Naive thymus-derived CD8-positive, alpha-beta T cell (primary cell): ENCODE results near the gene CAST. TPM values are rescaled to one million over a fixed set of nuclear protein-coding genes. Genes with fewer than 3 reads are reported as not detected.

ENCODE experiments used
- ATAC-seq, 2 donors: fragments of 150-1000 bp; cut with Tn5 transposase in 1 of 2; sonication (Bioruptor Pico), chemical (Tn5 transposase) in 1 of 2; 1 replicate in 1 of 2; 2 replicates in 1 of 2; pipeline ENCODE4 v1.10.0; 2021; ENCODE audit warnings: mild to moderate bottlenecking in 2 of 2, moderate library complexity in 2 of 2
- POLR2A ChIA-PET: fragments of 350-600 bp; sonication (Branson Sonifier 250); formaldehyde crosslinking; loops from one replicate; lab custom pipeline; 2021; ENCODE audit warnings: antibody characterized with exemption; lab: Charles Lee
- DNase-seq, 10 donors: peaks; one replicate each; pipeline versions ENCODE4 v3.0.0 to v3.0.0-alpha.2; 2020 to 2022
- H3K27ac Mint-ChIP-seq, 10 donors: one replicate each; pipeline ENCODE4 v1.8.0; 2020 to 2022; ENCODE audit warnings: mild to moderate bottlenecking in 10 of 10, mixed read lengths in 10 of 10, moderate library complexity in 4 of 10, inconsistent platforms in 1 of 10
- H3K27me3 Mint-ChIP-seq, 5 donors: one replicate each; pipeline ENCODE4 v1.8.0; 2021 to 2022; ENCODE audit warnings: mixed read lengths in 5 of 5
- H3K36me3 Mint-ChIP-seq, 3 donors: one replicate each; pipeline ENCODE4 v1.8.0; 2020 to 2022; ENCODE audit warnings: mixed read lengths in 3 of 3, mild to moderate bottlenecking in 2 of 3, inconsistent platforms in 1 of 3
- H3K4me1 Mint-ChIP-seq, 4 donors: one replicate each; pipeline ENCODE4 v1.8.0; 2021 to 2022; ENCODE audit warnings: mixed read lengths in 4 of 4
- H3K4me3 Mint-ChIP-seq, 10 donors: one replicate each; pipeline ENCODE4 v1.8.0; 2020 to 2022; ENCODE audit warnings: mild to moderate bottlenecking in 10 of 10, mixed read lengths in 10 of 10, moderate library complexity in 6 of 10, inconsistent platforms in 1 of 10
- H3K9me3 Mint-ChIP-seq, 9 donors: one replicate each; pipeline ENCODE4 v1.8.0; 2020 to 2022; ENCODE audit warnings: mixed read lengths in 9 of 9, mild to moderate bottlenecking in 3 of 9, inconsistent platforms in 1 of 9, moderate library complexity in 1 of 9
- polyA plus RNA-seq, 3 donors: library from polyadenylated mRNA; unstranded; fragments of 300-500 nt; fragmentation: Illumina TruSeq; gene quantifications; one replicate each; pipeline ENCODE4 v1.2.3, GENCODE V29; 2021
- total RNA-seq, 8 experiments: library from RNA in 2 of 8; stranded (reverse) in 2 of 8; gene quantifications; one replicate each; pipeline ENCODE4 v1.2.3 and lab custom pipeline; 2021 to 2026

The CAST gene
- total and polyA plus RNA-seq, 5 experiments from 2014 or later, result 29.9 to 115 (median 42.2) TPM

DNA sequence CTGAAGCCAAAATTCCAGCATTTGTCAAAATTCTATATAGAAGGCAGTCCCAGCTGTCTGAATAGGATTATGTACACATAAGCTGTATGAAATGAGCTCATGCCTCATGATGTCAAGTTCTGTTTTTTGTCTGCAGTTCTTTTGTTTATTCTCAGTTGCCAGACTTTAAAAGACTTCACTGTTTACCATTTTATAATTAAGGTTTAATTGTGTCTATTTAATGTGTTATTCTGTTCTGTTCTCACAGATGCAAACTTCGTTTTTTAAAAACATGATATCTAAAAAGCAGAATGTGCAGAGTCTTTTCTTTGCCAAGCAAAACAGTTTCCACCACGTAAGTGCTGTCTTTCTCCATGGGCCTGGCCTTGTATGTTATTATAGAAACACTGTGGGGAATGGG lies 114.4 kb downstream of the CAST start:
- no peak for ATAC-seq
- H3K27ac Mint-ChIP-seq, result peak overlapping the region in 4 of 10 donors; percentile 7 to 45 (median 32)
- peaks cover 5 to 95% (median 33%) of the 10 kb centered on the region in 3 donors for H3K36me3 Mint-ChIP-seq
- POLR2A ChIA-PET, result no interaction called here
- H3K4me3 Mint-ChIP-seq, result no peak overlapping the region
- H3K27me3 Mint-ChIP-seq, result no peaks in the 10 kb centered on the region
- no peak for DNase-seq
- H3K9me3 Mint-ChIP-seq, result no peaks in the 10 kb centered on the region
- H3K4me1 Mint-ChIP-seq, result peaks cover under 1 to 7% (median 5%) of the 10 kb centered on the region in 4 donors

DNA sequence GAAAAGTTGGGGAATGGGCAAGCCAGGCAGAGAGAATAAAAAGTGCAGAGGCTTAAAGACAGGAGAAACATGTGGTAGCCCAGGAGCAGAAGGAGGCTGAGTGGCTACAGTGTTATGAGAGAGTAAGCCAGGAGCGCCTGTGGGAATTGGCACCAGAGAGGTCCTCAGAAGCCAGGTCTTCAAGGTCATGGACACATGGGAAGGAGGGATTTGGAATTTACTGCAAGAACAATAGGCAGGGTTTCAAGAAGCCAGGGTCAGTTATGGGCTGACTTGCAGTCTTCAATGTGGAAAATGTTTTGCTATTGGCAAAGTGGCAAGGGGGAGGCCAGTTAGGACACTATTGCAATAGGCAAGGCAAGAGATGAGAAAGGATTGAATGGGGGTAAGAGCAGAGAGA lies 116.2 kb downstream of the CAST start:
- POLR2A ChIA-PET, result no interaction called here
- DNase-seq (no peak), ATAC-seq (no peak)
- Mint-ChIP-seq H3K9me3 (no peaks in the 10 kb centered on the region), H3K27me3 (no peaks in the 10 kb centered on the region), H3K27ac (peak overlapping the region in 8 of 10 donors; percentile 18 to 65 (median 30)), H3K4me1 (peaks cover 0 to 6% (median 2%) of the 10 kb centered on the region in 4 donors), H3K36me3 (peaks cover 5 to 99% (median 33%) of the 10 kb centered on the region in 3 donors), H3K4me3 (no peak overlapping the region)

GRCh38 chr5:96780626-96781025 lies 118.5 kb downstream of the CAST start:
- ATAC-seq, result no peak
- no peak overlapping the region for H3K4me3 Mint-ChIP-seq
- POLR2A ChIA-PET, result interaction anchor here (0.9 to 1.5 kb wide), 2 partner anchors 27 to 36 kb away, joined by 4 to 5 read pairs; partner anchors contain the start of gene ERAP1

DNA sequence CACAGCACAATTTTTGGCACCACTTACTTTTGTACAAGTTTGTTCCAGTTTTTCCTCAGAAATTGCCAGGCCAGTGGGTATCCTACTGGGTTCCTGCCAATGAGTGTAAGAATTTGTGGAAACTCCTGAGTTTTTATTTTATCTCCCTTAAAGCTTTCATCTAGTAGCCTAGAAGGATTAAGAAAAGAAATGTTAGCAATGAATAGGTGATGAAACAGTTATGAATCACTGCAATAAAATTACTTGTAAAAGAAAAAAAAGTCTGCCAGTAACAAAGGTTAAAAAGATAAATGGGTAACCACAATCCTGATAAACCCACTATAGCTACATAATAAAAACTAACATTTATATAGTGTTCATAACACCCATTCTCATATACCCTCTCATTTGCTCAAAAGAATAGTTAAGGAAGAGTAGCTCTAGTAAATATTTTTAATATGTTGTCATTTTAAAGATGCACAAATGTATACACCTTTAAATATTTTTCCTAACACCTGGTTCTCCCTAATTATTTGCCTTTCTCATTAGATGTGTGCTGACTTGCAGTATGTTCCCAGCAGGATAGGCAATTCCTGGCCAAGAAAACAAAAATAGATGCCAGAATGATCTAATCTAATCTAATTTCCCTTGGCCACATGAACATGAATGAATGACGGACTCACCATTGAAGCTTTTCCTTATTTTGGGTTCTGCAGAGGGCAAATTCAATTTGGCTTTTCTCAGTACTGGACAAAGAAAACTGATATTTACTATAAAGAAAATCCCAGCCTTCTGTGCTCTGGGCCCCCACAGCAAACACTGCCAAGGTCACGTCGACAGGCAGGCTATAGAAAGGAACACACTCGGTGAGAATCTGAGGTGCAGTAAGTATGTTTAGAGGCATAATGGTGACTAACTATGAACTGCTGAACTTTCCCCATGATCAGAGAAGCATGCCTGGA lies 119.1 kb downstream of the CAST start:
- Mint-ChIP-seq H3K36me3 (peaks cover 5 to 100% (median 34%) of the 10 kb centered on the region in 3 donors), H3K4me1 (peaks cover 0 to 6% (median 2%) of the 10 kb centered on the region in 4 donors), H3K27me3 (no peaks in the 10 kb centered on the region), H3K27ac (peak overlapping the region in 9 of 10 donors; percentile 2 to 74 (median 43)), H3K4me3 (no peak overlapping the region), H3K9me3 (no peaks in the 10 kb centered on the region)
- no peak for DNase-seq
- ATAC-seq, result no peak
- POLR2A ChIA-PET, result interaction anchor here (1.0 to 1.5 kb wide), 2 partner anchors 14 to 35 kb away, joined by 3 to 4 read pairs; no protein-coding TSS in a partner anchor

More at GRCh38 chr5:96780626-96781025, 118.5 kb downstream of the CAST start:
- Mint-ChIP-seq H3K4me1 (peaks cover 0 to 6% (median 2%) of the 10 kb centered on the region in 4 donors), H3K27ac (peak overlapping the region in 9 of 10 donors; percentile 2 to 74 (median 67)), H3K9me3 (no peaks in the 10 kb centered on the region), H3K36me3 (peaks cover 5 to 100% (median 33%) of the 10 kb centered on the region in 3 donors), H3K27me3 (no peaks in the 10 kb centered on the region)
- DNase-seq, result no peak

GRCh38 chr5:96783326-96783725 lies 121.2 kb downstream of the CAST start:
- peaks cover 3 to 100% (median 28%) of the 10 kb centered on the region in 3 donors for H3K36me3 Mint-ChIP-seq
- no peaks in the 10 kb centered on the region for H3K27me3 Mint-ChIP-seq
- no peaks in the 10 kb centered on the region for H3K9me3 Mint-ChIP-seq
- peaks cover 0 to 3% (median 1%) of the 10 kb centered on the region in 4 donors for H3K4me1 Mint-ChIP-seq
- H3K27ac Mint-ChIP-seq, result peak overlapping the region in 7 of 10 donors; percentile 17 to 74 (median 59)
- no peak overlapping the region for H3K4me3 Mint-ChIP-seq
- DNase-seq (no peak), ATAC-seq (no peak)
- POLR2A ChIA-PET, result no interaction called here

DNA sequence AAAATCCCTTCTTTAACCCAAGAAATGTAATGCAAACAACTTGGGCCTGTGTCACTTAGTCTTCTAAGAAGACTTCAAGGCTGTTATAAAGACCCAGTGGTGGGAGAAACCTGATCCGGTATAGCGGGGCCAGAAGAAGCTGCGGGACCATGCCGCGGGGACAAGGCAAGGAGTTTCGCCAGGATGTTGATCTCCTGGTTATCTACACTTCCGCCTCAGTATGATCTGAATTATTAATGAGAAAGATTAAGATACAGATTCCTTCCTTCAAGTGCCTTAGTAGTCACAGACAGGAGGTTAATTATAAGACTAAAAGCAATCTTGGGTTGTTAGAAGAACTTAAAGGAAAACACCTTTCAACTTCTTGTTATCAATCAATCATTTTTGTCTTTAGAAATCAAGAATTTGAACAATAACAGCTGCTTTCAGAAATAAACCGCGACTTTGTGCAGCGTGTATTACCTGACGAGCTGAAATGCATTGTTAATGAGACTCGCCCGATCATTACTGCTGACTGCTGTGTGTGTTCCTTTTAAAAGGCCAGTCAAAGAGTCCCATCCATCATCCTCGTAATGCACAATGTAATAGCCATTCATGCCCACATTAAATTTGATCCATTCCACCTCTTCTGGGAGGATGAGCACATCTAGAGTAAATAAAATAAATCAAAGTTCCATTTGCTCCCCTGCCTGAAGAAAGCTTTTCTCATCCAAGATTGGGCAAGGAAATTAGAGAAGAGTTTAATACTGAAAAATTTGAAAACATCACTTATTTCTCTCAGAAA lies 123.3 kb downstream of the CAST start:
- no peak for ATAC-seq
- no peak for DNase-seq
- no peaks in the 10 kb centered on the region for H3K9me3 Mint-ChIP-seq
- POLR2A ChIA-PET, result no interaction called here
- peak overlapping the region in 9 of 10 donors; percentile 7 to 83 (median 66) for H3K27ac Mint-ChIP-seq
- peaks cover 0 to 100% (median 32%) of the 10 kb centered on the region in 3 donors for H3K36me3 Mint-ChIP-seq
- peaks cover 6 to 16% (median 9%) of the 10 kb centered on the region in 4 donors for H3K4me1 Mint-ChIP-seq
- no peaks in the 10 kb centered on the region for H3K27me3 Mint-ChIP-seq
- H3K4me3 Mint-ChIP-seq, result no peak overlapping the region

DNA sequence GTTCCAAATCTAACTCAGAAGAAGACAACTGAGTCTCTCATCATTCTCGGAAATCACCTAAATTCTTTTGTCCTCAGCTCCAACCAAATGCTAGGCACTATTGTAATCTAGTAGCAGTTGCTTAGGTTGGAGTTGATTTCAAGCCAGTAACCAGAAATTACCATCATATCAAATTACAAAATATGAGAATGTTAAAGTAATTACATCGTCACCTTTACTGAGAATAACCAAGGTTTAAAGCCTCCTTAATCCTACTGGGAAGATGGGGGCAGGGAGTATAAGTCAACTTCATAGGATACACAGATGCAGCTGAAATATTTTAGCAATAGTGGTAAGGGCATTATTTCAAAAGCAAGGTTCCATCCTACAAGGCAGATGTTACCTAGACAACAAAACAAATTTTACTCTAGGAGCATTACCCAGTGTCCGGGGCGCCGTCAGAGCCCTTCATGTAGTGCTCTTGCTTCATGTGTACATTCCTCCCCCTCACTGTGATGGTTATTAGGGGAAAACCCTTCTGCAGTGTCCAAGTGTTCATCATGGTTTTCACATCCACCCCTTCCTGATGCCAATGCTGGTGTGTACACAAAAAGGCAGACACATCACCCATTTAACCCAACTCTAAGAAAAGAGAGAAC lies 126.1 kb downstream of the CAST start:
- POLR2A ChIA-PET, result interaction anchor here (0.6 kb wide), 1 partner anchor 36 kb away, joined by 4 read pairs; no protein-coding TSS in a partner anchor
- H3K36me3 Mint-ChIP-seq, result peaks cover 0 to 92% (median 34%) of the 10 kb centered on the region in 3 donors
- H3K4me3 Mint-ChIP-seq, result no peak overlapping the region
- peaks cover 8 to 22% (median 15%) of the 10 kb centered on the region in 4 donors for H3K4me1 Mint-ChIP-seq
- no peak for ATAC-seq
- no peak for DNase-seq
- H3K27me3 Mint-ChIP-seq, result no peaks in the 10 kb centered on the region
- H3K9me3 Mint-ChIP-seq, result no peaks in the 10 kb centered on the region
- peak overlapping the region in 9 of 10 donors; percentile 7 to 89 (median 41) for H3K27ac Mint-ChIP-seq

DNA sequence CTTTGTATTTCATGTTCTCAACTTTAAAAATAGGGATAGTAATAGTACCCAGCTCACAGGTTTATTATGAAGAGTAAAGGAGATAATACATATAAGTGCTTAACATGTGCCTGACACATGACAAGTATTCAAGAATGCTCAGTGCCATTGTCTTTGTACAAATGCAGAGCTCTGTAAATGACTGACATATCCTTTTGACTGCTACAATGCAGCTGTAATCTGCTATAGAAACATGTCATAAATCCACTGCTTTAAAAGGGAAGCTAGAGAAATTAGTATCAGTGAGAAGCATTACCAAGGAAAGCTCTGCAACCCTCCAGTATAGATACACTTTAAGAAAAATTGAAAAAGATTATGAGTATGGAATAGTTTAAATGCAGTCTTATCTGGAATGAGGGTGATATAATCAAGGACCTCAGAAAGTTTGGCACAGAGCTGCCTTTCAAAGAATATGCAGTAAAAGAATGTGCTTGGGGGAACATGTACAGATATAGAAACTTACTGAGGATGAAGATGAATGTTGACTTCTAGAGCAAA lies 127.7 kb downstream of the CAST start:
- no peak for DNase-seq
- Mint-ChIP-seq H3K4me3 (no peak overlapping the region), H3K4me1 (peaks cover 16 to 29% (median 23%) of the 10 kb centered on the region in 4 donors), H3K27me3 (no peaks in the 10 kb centered on the region), H3K27ac (peak overlapping the region in 9 of 10 donors; percentile 8 to 88 (median 68)), H3K9me3 (no peaks in the 10 kb centered on the region), H3K36me3 (peaks cover 5 to 90% (median 40%) of the 10 kb centered on the region in 3 donors)
- ATAC-seq, result no peak
- POLR2A ChIA-PET, result interaction anchor here (0.9 to 1.5 kb wide), 2 partner anchors 15 to 18 kb away, joined by 7 read pairs; partner anchors contain the start of gene ERAP1

DNA sequence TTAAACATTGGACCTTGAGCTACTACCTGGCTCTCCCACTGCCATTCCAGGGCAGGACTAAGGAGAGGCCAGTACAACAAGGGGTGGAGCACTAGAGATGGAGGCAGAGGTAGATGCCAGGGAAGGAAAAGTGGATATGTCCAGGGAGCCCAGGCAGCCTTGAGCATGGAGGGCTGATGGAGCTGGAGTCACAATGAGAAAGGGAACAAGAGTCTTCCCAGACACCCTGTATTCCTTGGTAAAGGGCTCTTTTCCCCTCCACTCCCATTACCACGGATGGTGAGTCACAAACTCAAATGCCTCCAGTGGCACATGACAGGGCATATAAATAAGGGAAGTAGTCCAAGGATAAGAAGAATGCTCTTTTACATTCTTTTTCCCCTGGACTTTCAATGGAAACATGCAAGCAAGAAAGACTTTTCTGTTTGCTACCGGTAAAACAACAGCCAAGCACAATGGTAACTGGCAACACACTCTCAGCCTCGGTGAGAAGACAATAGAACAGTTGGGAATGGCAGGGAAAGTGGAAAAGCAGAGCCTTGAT lies 128.9 kb downstream of the CAST start:
- Mint-ChIP-seq H3K4me3 (no peak overlapping the region), H3K27ac (peak overlapping the region in 9 of 10 donors; percentile 43 to 90 (median 72)), H3K27me3 (no peaks in the 10 kb centered on the region), H3K36me3 (peaks cover 5 to 90% (median 37%) of the 10 kb centered on the region in 3 donors), H3K4me1 (peaks cover 24 to 39% (median 34%) of the 10 kb centered on the region in 4 donors), H3K9me3 (no peaks in the 10 kb centered on the region)
- DNase-seq (no peak), ATAC-seq (no peak)
- POLR2A ChIA-PET, result interaction anchor here (0.9 to 1.5 kb wide), 2 partner anchors 14 to 17 kb away, joined by 7 read pairs; partner anchors contain the start of gene ERAP1

DNA sequence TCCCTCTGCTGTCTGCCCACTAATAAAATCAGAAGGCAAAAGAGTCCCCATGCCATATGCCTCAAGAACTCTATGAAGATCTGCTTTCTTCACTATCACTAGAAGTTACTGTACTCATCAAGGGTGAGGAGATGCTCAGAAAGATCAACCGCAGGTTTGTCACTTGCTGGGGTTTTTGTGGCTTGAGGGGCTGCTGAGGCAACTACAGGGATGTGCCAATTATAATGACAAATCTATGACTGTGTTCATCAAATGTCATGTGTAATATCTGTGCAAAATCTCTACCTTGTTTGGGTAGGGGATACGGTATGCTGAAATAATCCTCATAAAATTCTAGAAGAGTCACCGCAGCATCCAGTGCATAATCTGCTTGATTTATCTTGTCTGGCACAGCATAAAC lies 132.6 kb downstream of the CAST start:
- Mint-ChIP-seq H3K27me3 (no peaks in the 10 kb centered on the region), H3K4me1 (peaks cover 26 to 62% (median 50%) of the 10 kb centered on the region in 4 donors), H3K27ac (peak overlapping the region; percentile 6 to 91 (median 72)), H3K9me3 (no peaks in the 10 kb centered on the region), H3K4me3 (peak overlapping the region in 9 of 10 donors; percentile 0 to 64 (median 26)), H3K36me3 (peaks cover 5 to 90% (median 52%) of the 10 kb centered on the region in 3 donors)
- POLR2A ChIA-PET, result no interaction called here
- ATAC-seq, result peak; percentile 98 to 99
- DNase-seq, result peak in 9 of 10 donors; percentile 34 to 79 (median 54)

DNA sequence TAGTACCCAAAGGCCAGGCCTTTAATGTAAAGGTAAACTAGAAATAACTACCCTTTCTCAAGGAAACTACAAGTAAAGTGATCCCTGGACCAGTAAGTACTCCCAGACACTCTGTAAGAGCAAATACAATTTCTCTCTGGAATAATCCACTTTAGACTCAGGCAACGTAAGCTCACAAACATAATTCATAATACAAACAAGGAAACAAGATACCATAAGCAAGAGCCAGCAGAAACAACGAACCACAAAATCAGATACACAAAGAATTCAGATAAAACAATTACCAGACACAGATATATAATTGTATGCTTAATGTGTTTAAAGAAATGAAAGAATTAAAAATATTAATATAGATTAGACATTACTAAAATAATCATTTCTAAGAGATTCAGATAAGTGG lies 133.4 kb downstream of the CAST start:
- H3K27ac Mint-ChIP-seq, result peak overlapping the region in 8 of 10 donors; percentile 6 to 91 (median 72)
- H3K4me3 Mint-ChIP-seq, result peak overlapping the region in 5 of 10 donors; percentile 12 to 37 (median 23)
- ATAC-seq, result no peak
- POLR2A ChIA-PET, result interaction anchor here (0.8 to 0.9 kb wide), 2 partner anchors 12 to 14 kb away, joined by 3 read pairs; partner anchors contain the start of gene ERAP1
- H3K27me3 Mint-ChIP-seq, result no peaks in the 10 kb centered on the region
- DNase-seq, result no peak
- H3K4me1 Mint-ChIP-seq, result peaks cover 24 to 63% (median 48%) of the 10 kb centered on the region in 4 donors
- H3K9me3 Mint-ChIP-seq, result no peaks in the 10 kb centered on the region
- H3K36me3 Mint-ChIP-seq, result peaks cover 5 to 88% (median 51%) of the 10 kb centered on the region in 3 donors
